Neutrophil (primary cell): ENCODE results near the gene LAMA5.
A peak's percentile ranks its signal among the peaks of the same experiment; 100 is the strongest.

Experiments
- H3K27ac ChIP-seq: fragments of 200-600 bp; sonication (generic); 2 replicates; pipeline ENCODE4 v1.5.1; 2016; ENCODE audit warnings: mild to moderate bottlenecking, moderate library complexity
- H3K27me3 ChIP-seq: fragments of 200-600 bp; sonication (generic); 2 replicates; pipeline ENCODE4 v1.6.0; 2016; ENCODE audit warnings: mild to moderate bottlenecking
- H3K36me3 ChIP-seq: fragments of 200-600 bp; sonication (generic); 2 replicates; pipeline ENCODE4 v1.5.1; 2017
- H3K4me1 ChIP-seq, 2 experiments: fragments of 200-600 bp in 1 of 2; sonication (generic) in 1 of 2; 1 replicate in 1 of 2; 2 replicates in 1 of 2; pipeline versions ENCODE4 v1.5.1 to v1.6.1; 2013 to 2016; ENCODE audit warnings: low read depth in 1 of 2, low read length in 1 of 2, mild to moderate bottlenecking in 1 of 2, moderate library complexity in 1 of 2; ENCODE audit not compliant: control insufficient read depth in 1 of 2, insufficient read depth in 1 of 2
- H3K4me3 ChIP-seq, 2 experiments: fragments of 200-600 bp in 1 of 2; sonication (generic) in 1 of 2; 1 replicate in 1 of 2; 2 replicates in 1 of 2; pipeline ENCODE4 v1.5.1; 2013 to 2016; ENCODE audit warnings: low read depth in 1 of 2, low read length in 1 of 2, mild to moderate bottlenecking in 1 of 2, moderate library complexity in 1 of 2
- H3K9me3 ChIP-seq: fragments of 200-600 bp; sonication (generic); 2 replicates; pipeline ENCODE4 v1.5.1; 2016
- TF ChIP-seq, protein P1 (sequence below): fragments of 200-600 bp; sonication (generic); IDR thresholded peaks from 2 replicates; pipeline ENCODE4 v1.5.1; 2016; ENCODE audit warnings: antibody characterized with exemption

The LAMA5 gene

DNA sequence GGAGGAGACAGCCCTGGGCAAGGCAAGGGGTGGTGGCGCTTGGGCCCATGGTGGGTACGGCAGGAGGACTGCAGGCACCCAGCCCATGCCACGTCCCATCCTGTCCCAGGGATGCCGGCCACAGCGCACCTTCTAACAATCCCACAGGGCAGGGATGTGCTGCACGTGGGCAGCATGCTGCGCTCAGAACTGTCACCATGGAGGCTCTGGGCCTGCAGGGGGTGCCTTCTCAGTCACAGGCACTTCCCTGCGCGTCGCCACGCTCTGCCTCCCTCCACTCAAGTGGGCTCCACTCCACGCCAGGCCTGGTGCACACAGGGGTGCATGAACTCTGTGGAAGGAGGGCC, 37.6 kb upstream of the LAMA5 start:
- TF ChIP-seq, protein P1, sequence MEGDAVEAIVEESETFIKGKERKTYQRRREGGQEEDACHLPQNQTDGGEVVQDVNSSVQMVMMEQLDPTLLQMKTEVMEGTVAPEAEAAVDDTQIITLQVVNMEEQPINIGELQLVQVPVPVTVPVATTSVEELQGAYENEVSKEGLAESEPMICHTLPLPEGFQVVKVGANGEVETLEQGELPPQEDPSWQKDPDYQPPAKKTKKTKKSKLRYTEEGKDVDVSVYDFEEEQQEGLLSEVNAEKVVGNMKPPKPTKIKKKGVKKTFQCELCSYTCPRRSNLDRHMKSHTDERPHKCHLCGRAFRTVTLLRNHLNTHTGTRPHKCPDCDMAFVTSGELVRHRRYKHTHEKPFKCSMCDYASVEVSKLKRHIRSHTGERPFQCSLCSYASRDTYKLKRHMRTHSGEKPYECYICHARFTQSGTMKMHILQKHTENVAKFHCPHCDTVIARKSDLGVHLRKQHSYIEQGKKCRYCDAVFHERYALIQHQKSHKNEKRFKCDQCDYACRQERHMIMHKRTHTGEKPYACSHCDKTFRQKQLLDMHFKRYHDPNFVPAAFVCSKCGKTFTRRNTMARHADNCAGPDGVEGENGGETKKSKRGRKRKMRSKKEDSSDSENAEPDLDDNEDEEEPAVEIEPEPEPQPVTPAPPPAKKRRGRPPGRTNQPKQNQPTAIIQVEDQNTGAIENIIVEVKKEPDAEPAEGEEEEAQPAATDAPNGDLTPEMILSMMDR = no peak
- H3K27ac ChIP-seq = peak overlapping the region; percentile 68
- peaks cover 3% of the 10 kb centered on the region for H3K27me3 ChIP-seq
- no peak overlapping the region for H3K4me3 ChIP-seq
- H3K4me1 ChIP-seq = peaks cover 22 to 30% of the 10 kb centered on the region in 2 experiments
- peaks cover 21% of the 10 kb centered on the region for H3K36me3 ChIP-seq
- no peaks in the 10 kb centered on the region for H3K9me3 ChIP-seq

DNA sequence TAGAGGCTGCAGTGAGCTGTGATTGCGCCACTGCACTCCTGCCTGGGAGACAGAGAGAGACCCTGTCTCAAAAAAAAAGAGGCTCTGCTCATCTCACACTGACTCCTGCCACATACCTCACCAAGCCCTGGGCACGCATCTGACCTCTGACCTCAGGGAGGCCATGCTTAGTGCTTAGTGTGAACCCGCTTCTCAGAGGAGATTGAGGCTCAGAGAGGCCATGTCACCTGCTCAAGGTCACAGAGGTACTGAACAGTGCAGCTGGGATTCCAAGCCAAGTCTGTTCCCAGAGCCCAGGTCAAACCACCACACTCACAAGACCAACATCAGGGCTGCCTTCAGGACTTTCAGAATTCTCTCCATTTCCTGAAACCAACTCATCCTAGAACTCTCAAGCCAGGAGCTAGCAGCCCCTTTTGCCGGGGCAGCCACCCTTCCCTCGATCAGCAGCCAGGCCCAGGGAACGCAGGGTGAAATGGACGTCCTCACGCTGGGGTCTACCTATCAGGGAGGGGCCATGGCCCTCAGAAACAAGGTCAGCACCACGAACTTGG, 37.1 kb upstream of the LAMA5 start:
- H3K27ac ChIP-seq = no peak overlapping the region

DNA sequence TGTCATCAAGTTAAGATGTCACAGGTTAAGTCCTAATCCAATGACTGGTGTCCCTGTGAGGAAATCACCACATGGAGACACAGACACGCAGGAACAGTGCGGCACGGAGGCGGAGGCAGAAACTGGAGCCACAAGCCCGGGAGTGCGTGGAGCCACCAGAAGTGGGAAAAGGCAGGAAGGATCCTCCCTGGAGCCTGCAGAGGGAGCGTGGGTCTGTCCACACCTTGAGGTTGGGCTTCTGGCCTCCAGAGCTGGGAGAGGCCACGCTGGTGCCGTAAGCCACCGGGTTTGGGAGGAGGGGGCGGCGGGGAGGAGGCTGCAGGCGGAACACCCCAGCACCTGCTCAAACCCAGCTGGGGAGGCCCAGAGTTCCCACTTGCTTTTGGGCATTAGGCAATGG, 36.2 kb upstream of the LAMA5 start:
- Histone ChIP-seq H3K36me3 (peaks cover 21% of the 10 kb centered on the region), H3K27ac (no peak overlapping the region), H3K27me3 (no peaks in the 10 kb centered on the region), H3K9me3 (no peaks in the 10 kb centered on the region), H3K4me3 (no peak overlapping the region), H3K4me1 (peaks cover 22 to 29% of the 10 kb centered on the region in 2 experiments)
- TF ChIP-seq, protein P1 = no peak

More for the DNA sequence above, 37.1 kb upstream of the LAMA5 start:
- Histone ChIP-seq H3K9me3 (no peaks in the 10 kb centered on the region), H3K4me3 (no peak overlapping the region), H3K4me1 (peaks cover 22 to 29% of the 10 kb centered on the region in 2 experiments), H3K27me3 (no peaks in the 10 kb centered on the region), H3K36me3 (peaks cover 21% of the 10 kb centered on the region)
- TF ChIP-seq, protein P1 = no peak

DNA sequence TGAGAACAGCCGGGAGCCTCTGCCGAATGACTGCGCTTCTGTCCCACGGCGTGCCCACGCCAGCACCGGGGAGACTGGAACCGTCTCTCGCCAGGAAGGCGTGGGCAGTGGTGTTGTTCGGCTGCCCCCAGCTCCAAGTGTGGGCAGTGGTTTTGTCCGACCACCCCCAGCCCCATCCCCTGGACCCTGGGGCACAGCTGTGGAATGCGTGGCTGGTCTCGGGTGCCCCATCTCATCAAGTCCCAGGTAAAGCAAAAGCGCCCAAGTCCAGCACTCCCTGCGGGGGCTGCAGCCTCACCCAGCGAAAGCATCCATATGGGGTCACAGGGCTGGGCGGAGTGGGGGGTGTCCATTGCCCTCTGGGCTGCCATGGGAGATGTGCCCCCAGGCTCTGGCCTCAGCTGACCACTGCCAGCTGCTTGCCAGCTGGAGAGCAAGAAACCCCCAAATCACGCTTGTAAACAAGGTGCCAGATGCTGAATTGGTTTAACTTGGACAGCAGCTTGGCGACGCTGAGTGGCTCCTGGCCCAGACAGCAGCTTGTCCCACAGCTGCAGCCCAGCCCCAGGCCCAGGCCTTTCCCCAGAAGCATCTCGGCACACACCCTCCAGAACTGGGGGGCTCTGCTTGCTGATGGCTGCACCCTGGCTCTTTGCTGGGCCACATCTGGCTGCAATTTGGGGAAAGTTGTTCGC, 35.5 kb upstream of the LAMA5 start:
- Histone ChIP-seq H3K9me3 (no peaks in the 10 kb centered on the region), H3K27ac (no peak overlapping the region), H3K4me3 (no peak overlapping the region), H3K4me1 (peaks cover 19 to 23% of the 10 kb centered on the region in 2 experiments), H3K27me3 (no peaks in the 10 kb centered on the region), H3K36me3 (peaks cover 21% of the 10 kb centered on the region)
- TF ChIP-seq, protein P1 = no peak

DNA sequence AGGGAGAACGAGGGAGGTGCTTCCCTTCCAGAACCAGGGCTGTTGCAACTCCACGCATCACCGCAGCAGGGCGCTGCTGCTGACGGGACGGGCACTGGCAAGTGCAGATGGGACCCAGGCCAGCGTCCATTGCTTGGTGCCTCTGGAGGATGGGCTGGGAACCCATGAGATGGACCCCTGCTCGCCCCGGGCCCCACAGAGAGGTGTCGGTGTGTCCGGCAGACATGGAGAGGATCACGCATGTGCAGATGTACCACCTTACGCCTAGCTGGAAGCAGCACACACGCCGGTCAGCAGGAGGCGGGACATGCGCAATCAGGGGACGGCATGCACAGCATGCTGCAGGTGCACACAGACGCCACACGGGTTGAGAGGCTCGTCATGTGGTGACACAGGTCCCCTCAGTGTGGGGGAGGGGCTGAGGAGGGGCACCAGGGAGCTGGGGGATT, 34.2 kb upstream of the LAMA5 start:
- Histone ChIP-seq H3K4me1 (peaks cover 13 to 16% of the 10 kb centered on the region in 2 experiments), H3K27me3 (no peaks in the 10 kb centered on the region), H3K4me3 (no peak overlapping the region)

More for the DNA sequence above, 34.2 kb upstream of the LAMA5 start:
- TF ChIP-seq, protein P1 = no peak
- Histone ChIP-seq H3K27ac (no peak overlapping the region), H3K36me3 (peaks cover 24% of the 10 kb centered on the region), H3K9me3 (no peaks in the 10 kb centered on the region)
